Mesenteric fat pad (tissue), 1 donor: ENCODE results near the gene TEX101. TPM values are rescaled to one million over a fixed set of nuclear protein-coding genes. Genes with fewer than 3 reads are reported as not detected.
"Not testable (repeated sequence)": the region's sequence is repeated elsewhere in the genome, so short reads cannot be mapped to it uniquely, and the experiment has no call there.

ENCODE experiments used
- DNase-seq: peaks from one replicate; pipeline ENCODE4 v3.0.0-alpha.2; 2020; ENCODE audit warnings: low spot score
- total RNA-seq: library from RNA; stranded (reverse); fragmentation: NEBNext Ultra II Directional; extraction: Animal tissue kit (Norgen Biotek cat#: 25700); gene quantifications from one replicate; pipeline ENCODE4 v1.2.1, GENCODE V29; 2021
- donor health status: DM: yes; HTN: yes; CAD: no.

TEX101 gene
- total RNA-seq, 1 donor from 2014 or later: not detected

DNA sequence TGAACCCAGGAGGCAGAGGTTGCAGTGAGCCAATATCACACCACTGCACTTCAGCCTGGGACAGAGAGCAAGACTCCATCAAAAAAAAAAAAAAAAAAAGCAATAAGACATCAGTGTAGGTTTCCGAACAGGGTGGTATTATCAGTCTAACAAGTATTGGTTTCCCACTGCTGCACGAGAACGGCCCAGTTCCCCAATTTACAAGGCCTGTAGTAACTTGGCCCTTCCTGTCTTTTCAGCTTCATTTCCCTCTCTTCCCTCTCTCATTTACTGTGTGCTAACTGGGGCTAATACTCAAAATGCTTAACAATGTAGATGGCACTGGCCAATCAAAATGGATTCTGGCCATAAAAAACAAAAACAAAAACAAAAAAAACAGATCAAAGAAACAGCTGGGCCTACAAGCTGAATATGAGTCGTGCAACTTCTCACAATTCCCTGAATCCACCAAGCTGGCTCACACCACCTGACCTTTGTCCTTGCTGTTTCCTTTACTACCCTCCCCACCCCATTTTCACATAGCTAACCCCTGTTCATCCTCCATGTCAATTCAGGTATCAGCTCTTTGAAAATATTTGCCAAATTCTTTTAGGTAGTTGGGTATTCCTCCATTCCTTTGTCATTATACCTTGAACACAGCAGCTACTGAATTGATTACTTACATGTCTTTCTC, 2.4 kb downstream of the TEX101 start:
- no peak for DNase-seq

DNA sequence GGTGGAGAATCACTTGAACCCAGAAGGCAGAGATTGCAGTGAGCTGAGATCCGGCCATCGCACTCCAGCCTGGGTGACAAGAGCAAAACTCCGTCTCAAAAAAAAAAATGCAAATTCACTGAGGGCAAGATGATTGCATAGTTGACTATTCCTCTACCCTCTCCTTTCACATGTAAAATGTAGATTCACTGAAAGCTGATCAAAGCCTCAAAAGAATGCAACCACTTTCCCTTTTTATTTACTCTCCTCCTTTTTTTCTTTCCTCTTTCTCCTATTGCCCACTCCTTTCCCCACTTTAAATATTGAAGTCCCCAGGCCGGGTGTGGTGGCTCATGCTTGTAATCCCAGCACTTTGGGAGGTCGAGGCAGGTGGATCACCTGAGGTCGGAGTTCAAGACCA, 6.3 kb downstream of the TEX101 start:
- no peak for DNase-seq

DNA sequence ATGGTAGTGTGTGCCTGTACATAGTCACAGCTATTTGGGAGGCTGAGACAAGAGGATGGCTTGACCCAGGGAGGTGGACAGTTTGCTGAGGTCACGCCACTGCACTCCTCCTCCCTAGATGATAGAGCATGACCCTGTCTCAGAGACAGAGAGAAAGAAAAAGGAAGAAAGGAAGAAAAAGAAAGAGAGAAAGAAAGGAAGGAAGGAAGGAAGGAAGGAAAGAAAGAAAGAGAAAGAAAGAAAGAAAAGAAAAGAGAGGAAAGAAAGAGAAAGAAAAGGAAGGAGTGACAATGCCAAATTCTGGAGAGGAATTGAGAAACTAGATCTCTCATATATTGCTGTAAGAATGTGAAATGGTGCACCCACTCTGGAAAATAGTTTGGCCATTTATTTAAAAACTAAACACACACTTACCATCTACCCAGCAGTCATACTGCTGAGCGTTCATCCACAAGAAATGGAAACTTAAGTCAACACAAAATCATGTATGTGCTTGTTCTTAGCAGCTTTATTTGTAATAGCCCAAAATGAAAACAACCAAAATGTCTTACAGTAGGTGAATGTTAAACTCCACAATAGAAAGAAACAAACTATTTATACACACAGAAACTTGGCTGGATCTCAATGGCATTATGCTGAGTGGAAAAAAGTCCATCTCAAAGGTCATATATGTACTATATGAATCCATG, 7.5 kb downstream of the TEX101 start:
- DNase-seq: no peak

DNA sequence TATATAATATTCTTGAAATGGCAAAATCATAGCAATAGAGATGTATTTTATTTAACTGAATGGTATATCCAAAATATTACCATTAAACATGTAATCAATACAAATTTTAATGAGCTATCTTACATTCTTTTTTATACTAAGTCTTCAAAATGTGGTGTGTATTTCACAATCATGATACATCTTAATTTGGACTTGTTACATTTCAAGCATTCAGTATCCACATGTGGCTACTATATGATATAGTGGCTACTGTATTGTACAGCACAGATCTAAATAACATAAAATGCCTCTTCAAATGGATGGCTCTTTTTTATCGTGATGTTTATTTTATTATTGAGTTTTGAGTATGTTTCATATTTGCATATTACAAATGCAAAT, 8.0 kb downstream of the TEX101 start:
- no peak for DNase-seq

DNA sequence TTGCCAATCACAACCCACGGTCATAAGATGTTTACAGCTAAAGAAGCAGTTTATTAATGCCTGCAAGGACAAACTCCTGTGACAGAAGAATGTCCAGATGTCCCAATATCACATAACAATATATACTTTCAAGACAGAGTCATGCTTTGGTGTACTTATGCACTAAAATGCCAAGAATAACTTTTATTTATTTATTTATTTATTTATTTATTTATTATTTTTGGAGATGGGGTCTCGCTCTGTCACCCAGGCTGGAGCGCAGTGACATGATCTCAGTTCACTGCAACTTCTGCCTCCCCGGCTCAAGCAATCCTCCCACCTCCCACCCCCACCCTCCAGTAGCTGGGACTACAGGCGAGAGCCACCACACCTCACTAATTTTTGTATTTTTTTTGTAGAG, 9.1 kb downstream of the TEX101 start:
- DNase-seq: no peak

DNA sequence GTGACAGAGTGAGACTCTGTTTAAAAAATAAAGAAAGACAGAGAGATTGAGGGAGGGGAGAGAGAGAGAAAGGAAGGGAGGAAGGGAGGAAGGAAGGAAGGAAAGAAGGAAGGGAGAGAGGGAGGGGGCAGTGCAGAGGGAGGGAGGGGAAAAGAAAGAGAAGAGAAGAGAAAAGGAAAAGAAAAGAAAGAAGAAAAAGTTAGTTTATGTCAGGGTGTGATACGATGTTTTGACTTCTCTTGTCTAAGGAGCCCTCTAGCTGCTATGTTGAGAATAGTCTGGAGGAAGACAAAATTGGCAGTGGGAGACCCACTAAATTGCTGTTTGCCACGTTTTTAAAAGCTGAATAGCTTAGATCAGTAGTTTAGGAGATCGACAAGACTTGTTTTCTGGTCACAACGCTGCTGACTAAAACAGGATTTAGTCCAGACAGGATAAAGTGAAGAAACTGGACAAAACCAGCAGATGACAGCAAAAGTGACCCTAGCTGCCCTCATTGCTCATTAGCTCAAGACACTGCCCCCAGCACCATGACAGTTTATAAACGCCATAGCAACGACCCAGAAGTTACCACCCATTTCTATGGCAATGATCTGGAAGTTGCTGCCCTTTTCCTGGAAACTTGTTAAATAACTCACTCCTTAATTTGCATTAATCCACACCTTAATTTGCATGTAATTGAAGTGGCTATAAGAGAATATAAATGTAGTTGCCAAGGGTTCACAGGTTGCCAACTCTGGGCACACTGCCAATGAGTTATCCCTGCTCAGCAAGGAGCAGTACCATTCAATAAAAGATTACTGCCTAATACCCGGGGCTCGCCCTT, 11.1 kb downstream of the TEX101 start:
- DNase-seq: peak; percentile 59

DNA sequence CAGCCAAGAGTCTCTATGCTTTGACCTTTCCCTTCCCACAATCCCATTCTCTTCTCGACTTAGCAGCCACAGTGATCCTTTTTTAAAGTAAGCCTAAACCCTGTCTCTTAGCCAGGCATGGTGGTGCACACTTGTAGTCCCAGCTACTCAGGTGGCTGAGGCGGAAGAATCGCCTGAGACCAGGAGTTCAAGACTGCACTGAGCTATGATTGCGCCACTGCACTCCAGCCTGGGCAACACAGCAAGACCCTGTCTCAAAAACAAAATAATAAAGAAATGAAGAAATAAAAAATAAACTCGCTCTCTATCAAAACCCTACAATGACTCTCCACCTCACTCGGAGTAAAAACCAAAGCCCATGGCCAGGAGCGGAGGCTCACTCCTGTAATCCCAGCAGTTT, 14.7 kb downstream of the TEX101 start:
- no peak for DNase-seq

DNA sequence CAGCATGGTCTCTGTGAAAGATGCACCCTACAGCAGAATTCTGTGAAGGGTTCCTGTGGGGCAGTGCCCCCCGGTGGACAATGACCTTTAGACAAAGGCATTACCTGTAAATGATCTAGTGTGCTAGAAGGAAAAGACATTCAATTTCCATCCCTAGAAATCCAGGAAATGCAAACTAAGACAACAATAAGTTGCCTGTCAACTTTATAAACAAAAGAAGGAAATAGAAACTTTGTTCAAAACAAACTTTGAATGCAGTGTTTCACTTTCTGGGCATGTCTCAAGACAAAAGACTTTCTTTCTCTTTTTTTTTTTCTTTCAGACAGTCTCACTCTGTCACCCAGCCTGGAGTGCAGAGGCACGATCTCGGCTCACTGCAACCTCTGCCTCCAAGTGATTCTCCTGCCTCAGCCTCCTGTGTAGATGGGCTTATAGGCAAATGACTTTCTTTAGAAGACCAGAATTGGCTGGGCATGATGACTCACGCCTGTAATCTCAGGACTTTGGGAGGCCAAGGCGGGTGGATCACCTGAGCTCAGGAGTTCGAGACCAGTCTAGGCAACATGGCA, 15.5 kb downstream of the TEX101 start:
- DNase-seq: no peak

DNA sequence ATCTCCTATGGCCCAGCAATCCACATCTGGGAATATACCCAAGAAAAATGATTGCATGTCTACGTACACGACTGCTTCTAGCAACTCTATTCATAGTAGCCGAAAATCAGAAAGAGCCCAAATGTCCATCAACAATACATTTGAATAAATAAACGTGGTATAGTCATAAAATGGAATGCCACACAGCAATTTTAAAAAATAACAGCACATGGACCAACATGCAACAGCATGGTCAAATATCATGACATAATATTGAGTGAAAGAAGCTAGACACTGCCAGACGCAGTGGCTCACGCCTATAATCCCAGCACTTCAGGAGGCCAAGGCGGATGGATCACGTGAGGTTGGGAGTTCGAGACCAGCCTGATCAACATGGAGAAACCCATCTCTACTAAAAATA, 16.3 kb downstream of the TEX101 start:
- DNase-seq: no peak

DNA sequence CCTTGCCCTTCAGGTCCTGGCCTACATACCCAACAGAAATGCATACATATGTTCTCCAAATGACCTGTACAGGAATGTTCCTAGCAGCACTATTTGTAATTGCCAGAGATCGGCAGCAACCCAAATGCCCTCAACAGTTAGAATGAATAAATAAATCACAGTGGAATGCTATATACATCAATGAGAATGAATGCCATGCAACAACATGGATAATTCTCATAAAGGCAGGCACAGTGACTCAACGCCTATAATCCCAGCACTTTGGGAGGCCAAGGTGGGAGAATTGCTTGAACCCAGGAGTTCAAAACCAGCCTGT, 18.6 kb downstream of the TEX101 start:
- DNase-seq: no peak

DNA sequence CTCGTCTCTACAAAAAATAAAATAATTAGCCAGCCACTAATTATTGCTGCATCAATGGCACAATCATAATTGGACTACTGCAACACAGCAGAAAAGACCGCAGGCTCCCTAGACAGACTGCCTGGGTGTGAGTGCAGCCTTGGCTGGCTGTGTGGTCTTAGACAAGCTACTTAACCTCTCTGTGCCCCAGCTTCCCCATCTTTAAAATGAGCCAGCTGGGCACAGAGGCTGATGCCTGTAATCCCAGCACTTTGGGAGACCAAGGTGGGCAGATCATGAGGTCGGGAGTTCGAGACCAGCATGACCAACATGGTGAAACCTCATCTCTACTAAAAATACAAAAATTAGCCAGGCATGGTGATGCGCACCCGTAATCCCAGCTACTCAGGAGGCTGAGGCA, 19.0 kb downstream of the TEX101 start:
- no peak for DNase-seq

DNA sequence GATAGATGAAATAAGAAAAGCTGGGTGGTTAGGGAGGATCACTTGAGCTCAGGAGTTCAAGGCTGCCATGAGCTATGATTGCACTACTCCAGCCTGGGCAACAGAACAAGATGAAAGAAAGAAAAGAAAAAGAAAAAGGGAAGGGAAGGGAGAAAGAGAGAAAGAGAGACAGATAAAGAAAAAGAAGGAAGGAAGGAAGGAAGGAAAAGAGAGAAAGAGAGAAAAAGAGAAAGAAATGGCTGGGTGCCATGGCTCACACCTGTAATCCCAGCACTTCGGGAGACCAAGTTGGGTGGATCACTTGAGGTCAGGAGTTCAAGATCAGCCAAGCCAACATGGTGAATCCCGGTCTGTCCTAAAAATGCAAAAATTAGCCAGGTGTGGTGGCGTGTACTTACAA, 21.1 kb downstream of the TEX101 start:
- DNase-seq: no peak

DNA sequence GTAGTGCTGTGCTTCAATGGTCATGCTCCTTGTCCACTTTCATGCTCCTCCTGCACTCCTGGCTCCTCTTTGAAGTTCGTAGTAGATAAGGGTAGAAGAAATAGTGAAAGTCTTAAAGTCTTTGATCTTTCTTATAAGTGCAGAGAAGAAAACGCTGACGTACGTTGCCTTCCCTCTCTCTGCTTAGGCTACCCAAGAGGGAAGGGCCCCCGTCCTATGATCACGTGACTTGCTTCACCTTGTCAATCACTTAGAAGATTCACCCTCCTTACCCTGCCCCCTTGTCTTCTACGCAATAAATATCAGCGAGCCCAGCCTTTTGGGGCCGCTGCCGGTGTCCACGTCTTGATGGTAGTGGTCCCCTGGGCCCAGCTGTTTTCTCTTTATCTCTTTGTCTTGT, 22.6 kb downstream of the TEX101 start:
- DNase-seq: not testable (repeated sequence)

DNA sequence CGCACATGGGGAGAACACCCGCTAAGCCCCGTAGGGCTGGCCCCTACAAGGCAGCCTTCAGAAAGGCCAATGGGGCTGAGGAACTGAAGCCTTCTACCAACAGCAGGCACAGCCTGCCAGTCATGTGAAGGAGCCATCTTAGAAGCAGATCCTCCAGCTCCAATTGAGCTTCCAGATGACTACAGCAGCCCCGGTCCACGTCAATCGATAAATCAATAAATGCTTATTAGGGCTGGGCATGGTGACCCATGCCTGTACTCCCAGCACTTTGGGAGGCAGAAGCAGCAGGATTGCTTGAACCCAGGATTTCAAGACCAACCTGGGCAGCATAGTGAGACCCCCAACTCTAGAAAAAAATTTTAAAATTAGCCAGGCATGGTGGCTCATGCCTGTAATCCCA, 23.0 kb downstream of the TEX101 start:
- no peak for DNase-seq

DNA sequence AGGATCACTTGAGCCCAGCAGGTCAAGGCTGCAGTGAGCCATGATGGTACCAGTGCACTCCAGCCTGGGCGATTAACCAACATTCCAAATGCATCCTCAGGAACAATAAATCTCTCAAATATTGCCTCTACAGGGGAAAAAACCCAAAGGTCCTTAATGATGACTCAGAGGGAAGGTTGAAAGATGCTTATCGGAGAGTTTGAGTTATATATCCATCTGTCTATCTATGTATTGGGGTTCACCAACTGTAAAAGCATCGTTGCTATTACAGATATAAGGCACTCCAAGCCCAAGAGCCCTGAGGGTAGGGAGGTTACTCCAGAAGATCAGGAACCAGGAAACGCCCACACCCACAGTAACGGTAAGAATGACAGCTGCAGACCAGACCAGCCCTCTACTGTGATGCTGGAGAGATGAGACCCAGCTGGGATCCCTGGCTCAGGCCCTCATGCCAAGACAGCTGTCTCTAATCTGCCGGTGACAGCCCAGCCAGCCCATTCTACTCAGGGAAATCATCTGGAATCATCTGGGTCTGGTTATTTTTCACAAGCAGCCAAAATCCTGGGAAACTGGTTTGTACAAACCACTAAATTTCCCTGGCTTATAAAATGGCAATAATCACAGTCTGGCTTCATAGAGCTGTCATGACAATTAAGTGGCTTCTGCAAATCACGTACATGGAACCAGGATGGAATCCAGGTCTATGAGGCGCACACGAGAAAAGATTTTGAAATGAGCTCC, 23.8 kb downstream of the TEX101 start:
- DNase-seq: no peak

DNA sequence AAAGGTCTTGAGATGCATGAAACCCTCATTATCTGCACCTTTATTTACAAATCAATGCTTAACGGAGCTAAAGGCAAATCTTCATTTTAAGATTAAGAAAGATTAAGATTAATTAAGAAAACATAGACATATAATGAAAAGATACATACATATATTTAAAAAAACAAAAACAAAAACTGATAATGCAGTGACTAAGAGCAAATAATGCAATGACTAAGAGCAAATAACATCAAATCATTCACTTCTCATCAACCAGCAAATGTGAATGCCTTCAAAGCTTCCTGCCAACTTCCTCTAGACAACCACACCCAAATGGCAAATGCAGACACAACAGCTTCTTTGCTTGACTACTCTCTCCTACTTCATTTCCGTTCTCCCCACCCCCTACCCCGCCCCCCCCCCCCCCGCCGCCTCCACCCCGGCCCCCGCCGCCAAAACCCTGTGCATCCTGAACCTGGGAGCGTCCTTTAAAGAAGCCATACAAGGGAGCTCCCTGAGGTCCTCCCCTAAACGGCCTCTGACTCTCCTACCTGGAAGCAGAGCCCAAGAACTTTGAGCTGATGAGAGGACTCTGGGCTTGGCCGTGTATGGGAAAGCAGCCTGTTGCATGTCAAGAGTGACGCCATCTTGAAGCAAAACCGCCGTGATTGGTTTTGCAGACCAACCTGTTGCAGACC, 24.5 kb downstream of the TEX101 start:
- no peak for DNase-seq

DNA sequence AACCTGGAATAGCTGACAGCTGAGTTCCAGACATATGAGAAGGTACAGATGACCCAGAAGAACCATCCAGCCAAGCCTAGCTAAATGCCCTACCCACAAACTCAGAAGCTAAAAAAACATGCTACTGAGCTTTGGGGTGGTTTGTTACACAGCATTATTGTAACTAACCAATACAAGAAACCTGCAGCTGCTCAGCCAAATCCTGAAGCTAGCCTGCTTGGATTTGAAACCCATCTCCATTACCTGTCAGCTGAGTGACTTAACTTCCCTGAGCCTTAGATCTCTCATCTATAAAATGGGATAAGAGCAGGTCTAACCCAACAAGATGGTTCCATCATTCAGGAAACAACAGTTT, 25.0 kb downstream of the TEX101 start:
- no peak for DNase-seq

DNA sequence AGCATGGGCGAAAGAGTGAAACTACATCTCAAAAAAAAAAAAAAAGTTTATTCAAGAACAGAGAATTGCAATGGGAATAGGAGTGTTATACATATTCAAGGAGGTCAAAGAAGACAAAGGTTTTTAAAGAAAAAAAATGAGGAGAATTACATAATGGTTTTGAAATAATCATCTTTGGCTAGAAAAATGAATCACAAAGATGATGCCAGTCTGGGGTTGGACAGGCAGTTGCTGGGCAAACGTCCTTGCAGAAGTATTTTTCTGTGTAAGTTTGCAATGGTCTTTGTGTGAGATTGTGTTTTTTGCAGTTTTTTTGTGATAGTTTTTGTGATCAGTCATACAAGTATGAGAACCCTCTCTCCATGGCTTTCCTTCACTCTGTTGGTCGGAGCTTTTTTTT, 27.0 kb downstream of the TEX101 start:
- no peak for DNase-seq

DNA sequence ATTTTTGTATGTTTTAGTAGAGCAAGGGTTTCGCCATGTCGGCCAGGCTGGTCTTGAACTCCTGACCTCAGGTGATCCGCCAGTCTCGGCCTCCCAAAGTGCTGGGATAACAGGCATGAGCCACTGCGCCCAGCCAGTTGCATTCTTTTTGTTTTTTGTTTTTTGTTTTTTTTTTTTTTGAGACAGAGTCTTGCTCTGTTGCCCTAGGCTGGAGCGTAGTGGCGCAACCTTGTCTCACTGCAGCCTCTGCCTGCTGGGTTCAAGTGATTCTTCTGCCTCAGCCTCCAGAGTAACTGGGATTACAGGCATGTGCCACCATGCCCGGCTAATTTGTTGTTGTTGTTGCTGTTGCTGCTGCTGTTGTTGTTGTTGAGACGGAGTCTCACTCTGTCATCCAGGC, 29.4 kb downstream of the TEX101 start:
- DNase-seq: not testable (repeated sequence)

DNA sequence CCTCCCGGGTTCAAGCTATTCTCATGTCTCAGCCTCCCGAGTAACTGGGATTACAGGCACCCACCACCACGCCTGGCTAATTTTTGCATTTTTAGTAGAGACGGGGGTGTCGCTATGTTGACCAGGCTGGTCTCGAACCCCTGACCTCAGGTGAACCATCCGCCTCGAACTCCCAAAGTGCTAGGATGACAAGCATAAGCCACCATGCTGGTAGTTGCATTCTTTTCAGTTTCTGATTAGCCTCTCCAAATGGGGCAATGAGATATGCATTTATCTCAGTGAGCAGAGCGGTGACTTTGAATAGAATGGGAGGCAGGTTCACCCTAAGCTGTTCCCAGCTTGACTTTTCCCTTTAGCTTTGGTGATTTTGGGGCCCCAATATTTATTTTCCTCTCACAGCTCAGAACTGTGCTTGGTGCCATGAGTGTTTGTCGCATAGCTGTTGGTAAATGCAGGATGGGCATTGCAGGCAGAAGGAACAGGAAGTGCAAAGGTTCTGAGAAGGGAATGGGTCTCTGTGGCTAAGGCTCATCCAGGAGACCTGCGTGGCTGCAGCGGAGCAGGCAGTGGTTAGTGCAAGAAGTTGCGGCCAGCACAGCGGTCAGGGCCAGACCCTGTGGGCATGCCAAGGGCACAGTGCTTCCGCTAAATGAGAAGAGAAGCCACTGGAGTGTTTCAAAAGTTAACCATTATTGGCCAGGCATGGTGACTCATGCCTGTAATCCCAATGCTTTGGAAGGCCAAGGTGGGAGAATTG, 30.0 kb downstream of the TEX101 start:
- no peak for DNase-seq
